Keratinocyte (primary cell): ENCODE data around the gene ADRM1.

Source experiments
- CTCF ChIP-seq, 3 experiments: IDR thresholded peaks in 1 of 3; conservative IDR thresholded peaks in 1 of 3; optimal IDR thresholded peaks in 1 of 3; 2 replicates in 2 of 3; 3 replicates in 1 of 3; pipeline versions ENCODE3 to v1.5.1; 2011; ENCODE audit warnings: low read length in 3 of 3, mild to moderate bottlenecking in 3 of 3, moderate library complexity in 2 of 3, control low read depth in 1 of 3, inconsistent platforms in 1 of 3; ENCODE audit not compliant: insufficient read depth in 2 of 3; ENCODE audit errors: extremely low read depth in 1 of 3
- EZH2 ChIP-seq: IDR thresholded peaks from one replicate; pipeline ENCODE4 v1.6.1; 2012; ENCODE audit warnings: inconsistent platforms, mild to moderate bottlenecking, low read length, moderate library complexity

- peak; percentile 28 to 58 (median 39) for TF ChIP-seq CTCF (optimal IDR thresholded peaks at IDR 0.05 in 1 of 3, IDR thresholded peaks at IDR 0.05 in 1 of 3, conservative IDR thresholded peaks at IDR 0.05 in 1 of 3; ENCODE audit: extremely low read depth in 1 of 3, insufficient read depth in 2 of 3, low read length in 3 of 3)
- no peak for TF ChIP-seq EZH2
Measured at GRCh38 chr20:62352402-62353288, 49.8 kb downstream of the ADRM1 start.
